Keratinocyte (primary cell): ENCODE data around the gene PLCB3. TPM values are rescaled to one million over a fixed set of nuclear protein-coding genes. Genes with fewer than 3 reads are reported as not detected.

Source experiments
- DNase-seq: peaks from one replicate; pipeline ENCODE4 v3.0.0-alpha.2; 2011; ENCODE audit warnings: low read depth, missing footprints, low spot score
- FAIRE-seq: peaks from 2 replicates; lab custom pipeline; 2011; peaks lifted over from hg19 to GRCh38; lab: Jason Lieb, UNC
- H2AFZ ChIP-seq: 2 replicates; pipeline ENCODE4 v1.6.0; 2012; ENCODE audit warnings: low read length, control low read depth, inconsistent platforms; ENCODE audit not compliant: control insufficient read depth
- H3K27ac ChIP-seq: 2 replicates; pipeline ENCODE4 v1.5.1; 2011; ENCODE audit warnings: low read length; ENCODE audit not compliant: control insufficient read depth, insufficient read depth
- H3K27me3 ChIP-seq: 3 replicates; pipeline ENCODE4 v1.6.0; 2011; ENCODE audit warnings: low read length; ENCODE audit not compliant: control insufficient read depth, insufficient read depth; ENCODE audit errors: extremely low read depth
- H3K36me3 ChIP-seq, 2 experiments: 2 replicates in 1 of 2; 3 replicates in 1 of 2; pipeline ENCODE4 v1.5.1; 2011; ENCODE audit warnings: low read length in 2 of 2, mild to moderate bottlenecking in 1 of 2; ENCODE audit not compliant: control insufficient read depth in 2 of 2, insufficient read depth in 2 of 2; ENCODE audit errors: extremely low read depth in 1 of 2
- H3K4me1 ChIP-seq: 3 replicates; pipeline ENCODE4 v1.5.1; 2011; ENCODE audit warnings: low read length; ENCODE audit not compliant: control insufficient read depth, insufficient read depth; ENCODE audit errors: extremely low read depth
- H3K4me2 ChIP-seq: 3 replicates; pipeline ENCODE4 v1.6.0; 2011; ENCODE audit warnings: low read depth, low read length; ENCODE audit not compliant: control insufficient read depth, insufficient read depth; ENCODE audit errors: extremely low read depth
- H3K4me3 ChIP-seq, 3 experiments: fragments of 200-600 bp in 1 of 3; sonication (generic) in 1 of 3; 2 replicates in 2 of 3; 3 replicates in 1 of 3; pipeline ENCODE4 v1.5.1; 2011 to 2016; ENCODE audit warnings: low read length in 3 of 3, mild to moderate bottlenecking in 3 of 3, control low read depth in 2 of 3, inconsistent platforms in 1 of 3, low read depth in 1 of 3, mixed read lengths in 1 of 3, mixed run types in 1 of 3, moderate library complexity in 1 of 3; ENCODE audit not compliant: control insufficient read depth in 2 of 3, insufficient read depth in 2 of 3; ENCODE audit errors: extremely low read depth in 1 of 3
- H3K79me2 ChIP-seq: 2 replicates; pipeline ENCODE4 v1.6.0; 2012; ENCODE audit warnings: low read length; ENCODE audit not compliant: control insufficient read depth, insufficient read depth
- H3K9ac ChIP-seq: 3 replicates; pipeline ENCODE4 v1.6.0; 2011; ENCODE audit warnings: low read length; ENCODE audit not compliant: control insufficient read depth, insufficient read depth; ENCODE audit errors: extremely low read depth
- H3K9me1 ChIP-seq: 3 replicates; pipeline ENCODE4 v1.6.0; 2011; ENCODE audit warnings: low read length; ENCODE audit not compliant: control insufficient read depth, insufficient read depth; ENCODE audit errors: extremely low read depth
- H3K9me3 ChIP-seq: 2 replicates; pipeline ENCODE4 v1.5.1; 2012; ENCODE audit warnings: low read depth, low read length; ENCODE audit not compliant: control insufficient read depth
- H4K20me1 ChIP-seq: 3 replicates; pipeline ENCODE4 v1.6.0; 2011; ENCODE audit warnings: low read length; ENCODE audit not compliant: control insufficient read depth, insufficient read depth; ENCODE audit errors: extremely low read depth
- EZH2 ChIP-seq: IDR thresholded peaks from one replicate; pipeline ENCODE4 v1.6.1; 2012; ENCODE audit warnings: inconsistent platforms, mild to moderate bottlenecking, low read length, moderate library complexity
- dilution Hi-C: fragments of 300-500 bp; cut with MboI; formaldehyde crosslinking; loops from one replicate; pipeline ENCODE4 v1.7.0; 2020; ENCODE audit warnings: low sequenced_read_pairs; ENCODE audit not compliant: extremely low pct_ligation_motif_present
- polyA plus RNA-seq, 5 experiments: library from polyadenylated mRNA; depleted of rRNA in 3 of 5; stranded (reverse) in 3 of 5; stranded (forward) in 1 of 5; unstranded in 1 of 5; fragments of >200 nt; gene quantifications; 1 replicate in 1 of 5; 2 replicates in 3 of 5; 3 replicates in 1 of 5; pipeline versions ENCODE4 v1.2.1 to v1.2.3, GENCODE V29; 2011 to 2012; ENCODE audit warnings: missing spikeins in 2 of 5, low read depth in 1 of 5, low replicate concordance in 1 of 5
- TF ChIP-seq, protein P1 (sequence below), 3 experiments: IDR thresholded peaks in 1 of 3; conservative IDR thresholded peaks in 1 of 3; optimal IDR thresholded peaks in 1 of 3; 2 replicates in 2 of 3; 3 replicates in 1 of 3; pipeline versions ENCODE3 to v1.5.1; 2011; ENCODE audit warnings: low read length in 3 of 3, mild to moderate bottlenecking in 3 of 3, moderate library complexity in 2 of 3, control low read depth in 1 of 3, inconsistent platforms in 1 of 3; ENCODE audit not compliant: insufficient read depth in 2 of 3; ENCODE audit errors: extremely low read depth in 1 of 3

Gene PLCB3
- polyA plus RNA-seq, 1 donor (not counting 4 experiments of a cell fraction or from before 2014, with no cell fraction given) = 32.5 TPM

DNA sequence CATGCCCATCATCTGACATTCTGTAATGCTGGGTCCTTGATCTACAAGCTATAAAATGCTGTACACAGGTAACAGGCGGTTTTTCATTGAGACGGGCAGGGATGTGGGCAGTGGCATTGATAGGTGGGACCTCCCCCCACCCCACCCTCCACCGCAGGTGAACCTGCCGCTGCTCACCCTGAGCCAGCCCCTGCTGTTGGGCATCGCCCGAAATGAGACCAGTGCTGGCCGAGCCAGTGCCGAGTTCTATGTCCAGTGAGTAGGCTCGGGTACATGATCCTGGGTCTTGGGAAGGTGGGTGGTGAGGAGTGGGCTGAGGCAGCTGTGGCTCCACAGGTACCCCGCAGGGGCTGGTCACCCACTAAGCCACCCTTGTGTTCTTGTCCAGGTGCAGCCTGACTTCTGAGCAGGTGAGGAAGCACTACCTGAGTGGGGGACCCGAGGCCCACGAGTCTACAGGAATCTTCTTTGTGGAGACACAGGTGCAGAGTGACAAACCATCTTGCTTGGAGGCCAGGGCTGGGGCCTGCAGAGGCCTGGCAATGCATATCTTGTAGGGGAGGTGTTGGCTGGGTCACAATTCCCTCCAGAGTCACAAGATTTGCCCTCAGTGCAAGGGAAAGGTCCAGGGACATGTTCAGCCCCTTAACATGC is 22.1 kb upstream of the PLCB3 start:
- DNase-seq = no peak
- Histone ChIP-seq H3K27ac (no peak overlapping the region), H3K9me3 (no peaks in the 10 kb centered on the region), H3K9ac (no peak overlapping the region), H3K4me1 (peaks cover 50% of the 10 kb centered on the region), H3K9me1 (peaks cover 2% of the 10 kb centered on the region), H3K4me2 (no peak overlapping the region), H3K4me3 (no peak overlapping the region), H4K20me1 (no peaks in the 10 kb centered on the region), H3K79me2 (peaks cover 18% of the 10 kb centered on the region), H3K27me3 (no peaks in the 10 kb centered on the region), H3K36me3 (peaks cover 3% of the 10 kb centered on the region in 2 experiments), H2AFZ (no peak overlapping the region)
- no peak for FAIRE-seq
- dilution Hi-C loops = no loop called here
- TF ChIP-seq, protein P1, sequence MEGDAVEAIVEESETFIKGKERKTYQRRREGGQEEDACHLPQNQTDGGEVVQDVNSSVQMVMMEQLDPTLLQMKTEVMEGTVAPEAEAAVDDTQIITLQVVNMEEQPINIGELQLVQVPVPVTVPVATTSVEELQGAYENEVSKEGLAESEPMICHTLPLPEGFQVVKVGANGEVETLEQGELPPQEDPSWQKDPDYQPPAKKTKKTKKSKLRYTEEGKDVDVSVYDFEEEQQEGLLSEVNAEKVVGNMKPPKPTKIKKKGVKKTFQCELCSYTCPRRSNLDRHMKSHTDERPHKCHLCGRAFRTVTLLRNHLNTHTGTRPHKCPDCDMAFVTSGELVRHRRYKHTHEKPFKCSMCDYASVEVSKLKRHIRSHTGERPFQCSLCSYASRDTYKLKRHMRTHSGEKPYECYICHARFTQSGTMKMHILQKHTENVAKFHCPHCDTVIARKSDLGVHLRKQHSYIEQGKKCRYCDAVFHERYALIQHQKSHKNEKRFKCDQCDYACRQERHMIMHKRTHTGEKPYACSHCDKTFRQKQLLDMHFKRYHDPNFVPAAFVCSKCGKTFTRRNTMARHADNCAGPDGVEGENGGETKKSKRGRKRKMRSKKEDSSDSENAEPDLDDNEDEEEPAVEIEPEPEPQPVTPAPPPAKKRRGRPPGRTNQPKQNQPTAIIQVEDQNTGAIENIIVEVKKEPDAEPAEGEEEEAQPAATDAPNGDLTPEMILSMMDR (optimal IDR thresholded peaks at IDR 0.05 in 1 of 3, IDR thresholded peaks at IDR 0.05 in 1 of 3, conservative IDR thresholded peaks at IDR 0.05 in 1 of 3; ENCODE audit: extremely low read depth in 1 of 3, insufficient read depth in 2 of 3, low read length in 3 of 3) = no peak
- TF ChIP-seq EZH2 = no peak

DNA sequence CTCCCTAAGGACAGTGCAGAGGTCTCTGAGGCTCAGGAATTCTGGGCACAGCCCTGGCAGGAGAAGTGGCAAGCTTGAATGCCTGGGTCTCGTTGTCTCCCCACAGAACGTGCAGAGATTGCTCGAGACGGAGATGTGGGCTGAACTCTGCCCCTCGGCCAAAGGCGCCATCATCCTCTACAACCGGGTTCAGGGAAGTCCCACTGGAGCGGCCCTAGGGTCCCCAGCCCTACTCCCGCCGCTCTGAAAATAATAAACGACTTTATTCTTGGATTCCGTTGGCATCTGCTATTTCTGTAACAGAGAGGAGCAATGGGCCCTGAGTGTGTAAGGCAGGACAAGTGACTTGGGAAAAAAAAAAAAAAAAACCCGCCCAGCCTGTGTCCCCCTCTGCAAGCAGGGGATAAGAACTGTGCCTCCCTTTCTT is 21.6 kb upstream of the PLCB3 start:
- H3K9me1 ChIP-seq = peaks cover 2% of the 10 kb centered on the region
- H3K4me1 ChIP-seq = peaks cover 48% of the 10 kb centered on the region
- no peaks in the 10 kb centered on the region for H4K20me1 ChIP-seq
- H3K4me3 ChIP-seq = peak overlapping the region; percentile 48 to 81 (median 66)
- peaks cover 3% of the 10 kb centered on the region in 2 experiments for H3K36me3 ChIP-seq
- TF ChIP-seq, protein P1 (optimal IDR thresholded peaks at IDR 0.05 in 1 of 3, IDR thresholded peaks at IDR 0.05 in 1 of 3, conservative IDR thresholded peaks at IDR 0.05 in 1 of 3; ENCODE audit: extremely low read depth in 1 of 3, insufficient read depth in 2 of 3, low read length in 3 of 3) = no peak
- no peak for TF ChIP-seq EZH2
- H3K27ac ChIP-seq = no peak overlapping the region
- DNase-seq (no peak), FAIRE-seq (no peak)
- H3K4me2 ChIP-seq = peak overlapping the region; percentile 78
- no peaks in the 10 kb centered on the region for H3K27me3 ChIP-seq
- dilution Hi-C loops = no loop called here
- peaks cover 18% of the 10 kb centered on the region for H3K79me2 ChIP-seq
- H3K9ac ChIP-seq = peak overlapping the region; percentile 88
- no peaks in the 10 kb centered on the region for H3K9me3 ChIP-seq
- H2AFZ ChIP-seq = no peak overlapping the region
